Panc1 (cell line): Measurements from ENCODE around the gene TMEM266. TPM values are rescaled to one million over a fixed set of nuclear protein-coding genes. Genes with fewer than 3 reads are reported as not detected.

Source experiments
- ATAC-seq: fragments of 200-7000 bp; cut with Tn5 transposase; 2 replicates; pipeline ENCODE4 v1.9.1; 2020; ENCODE audit warnings: mild to moderate bottlenecking, moderate library complexity
- BruUV-seq: library from RNA; stranded (reverse); fragments of 400-500 nt; replicated peaks from 2 replicates; lab custom pipeline; 2021; lab: Mats Ljungman, UMichigan
- CTCF ChIA-PET: fragments of 300-600 bp; sonication (Branson Sonifier 250); formaldehyde crosslinking; loops from one replicate; lab custom pipeline; 2022; ENCODE audit warnings: antibody characterized with exemption; lab: Charles Lee
- POLR2A ChIA-PET: fragments of 300-600 bp; sonication (Branson Sonifier 250); formaldehyde crosslinking; loops from one replicate; lab custom pipeline; 2022; ENCODE audit warnings: antibody characterized with exemption; lab: Charles Lee
- DNase-seq: peaks from one replicate; pipeline ENCODE4 v3.0.0-alpha.2; 2010; ENCODE audit warnings: low read depth, low spot score
- H3K27ac ChIP-seq: 2 replicates; pipeline ENCODE4 v1.5.1; 2011; ENCODE audit warnings: mild to moderate bottlenecking, low read length, inconsistent platforms
- H3K27me3 ChIP-seq: fragments of 200-500 bp; sonication (Bioruptor generic); 2 replicates; pipeline ENCODE4 v1.6.0; 2014; ENCODE audit warnings: low read length, inconsistent platforms; ENCODE audit not compliant: control insufficient read depth, insufficient read depth
- H3K36me3 ChIP-seq: fragments of 200-500 bp; sonication (Bioruptor generic); 2 replicates; pipeline ENCODE4 v1.5.1; 2014; ENCODE audit warnings: inconsistent platforms, mild to moderate bottlenecking, low read length, moderate library complexity; ENCODE audit not compliant: control insufficient read depth, insufficient read depth
- H3K4me1 ChIP-seq: 2 replicates; pipeline ENCODE4 v1.5.1; 2011; ENCODE audit warnings: inconsistent platforms, mild to moderate bottlenecking, low read length, moderate library complexity; ENCODE audit not compliant: control insufficient read depth, insufficient read depth
- H3K4me3 ChIP-seq, 2 experiments: 2 replicates each; pipeline ENCODE4 v1.5.1; 2011 to 2012; ENCODE audit warnings: low read depth in 2 of 2, low read length in 2 of 2, mild to moderate bottlenecking in 2 of 2, inconsistent platforms in 1 of 2, moderate library complexity in 1 of 2
- H3K9me3 ChIP-seq: fragments of 200-500 bp; sonication (Bioruptor generic); 2 replicates; pipeline ENCODE4 v1.5.1; 2014; ENCODE audit warnings: low read depth, mild to moderate bottlenecking, inconsistent platforms, low read length, moderate library complexity; ENCODE audit not compliant: control insufficient read depth, insufficient read depth
- CTCF ChIP-seq: fragments of 450-650 bp; IDR thresholded peaks from 2 replicates; pipeline ENCODE4 v1.5.1; 2017; ENCODE audit warnings: mild to moderate bottlenecking
- POLR2AphosphoS5 ChIP-seq: IDR thresholded peaks from 2 replicates; pipeline ENCODE4 v1.6.1; 2012; ENCODE audit warnings: mild to moderate bottlenecking, low read depth, low read length, moderate library complexity
- REST ChIP-seq, 2 experiments: IDR thresholded peaks; 2 replicates each; pipeline ENCODE4 v1.6.1; 2011 to 2012; ENCODE audit warnings: low read depth in 2 of 2, control low read depth in 1 of 2, low read length in 1 of 2, mild to moderate bottlenecking in 1 of 2, moderate library complexity in 1 of 2; ENCODE audit not compliant: insufficient read depth in 1 of 2
- SIN3A ChIP-seq: IDR thresholded peaks from 2 replicates; pipeline ENCODE4 v1.6.1; 2012; ENCODE audit warnings: low read depth, mild to moderate bottlenecking, low read length, moderate library complexity, borderline replicate concordance; ENCODE audit not compliant: insufficient read depth
- TCF7L2 ChIP-seq: IDR thresholded peaks from 2 replicates; pipeline ENCODE4 v1.6.1; 2011; ENCODE audit warnings: mild to moderate bottlenecking, low read depth, low read length, inconsistent platforms
- in situ Hi-C: cut with HindIII; loops from 2 replicates; pipeline ENCODE4 v1.10.0; 2016; ENCODE audit warnings: low sequenced_read_pairs, low pct_unique_long_range_greater_than_20kb
- intact Hi-C: fragments of 100-400 bp; cut with micrococcal nuclease; formaldehyde crosslinking; loops from one replicate; pipeline ENCODE4 v1.10.0; 2022; ENCODE audit not compliant: unreplicated experiment
- total RNA-seq: library from RNA; stranded (reverse); gene quantifications from one replicate; pipeline ENCODE4 v1.2.1, GENCODE V29; 2021; ENCODE audit not compliant: unreplicated experiment

TMEM266 gene
- total RNA-seq, 1 experiment from 2014 or later: 0.21 TPM

- Histone ChIP-seq H3K4me1 (0 out of 2 replicates have a peak, but pooled peaks cover 3% of the 10 kb centered on the region), H3K27ac (no peak overlapping the region), H3K9me3 (no peaks in the 10 kb centered on the region), H3K36me3 (no peaks in the 10 kb centered on the region), H3K4me3 (no peak overlapping the region), H3K27me3 (peaks cover 7% of the 10 kb centered on the region)
- in situ Hi-C loops (no loop called here), intact Hi-C loops (no loop called here)
- no peak for TF ChIP-seq CTCF
- TF ChIP-seq REST (IDR thresholded peaks at IDR 0.05; ENCODE audit: insufficient read depth in 1 of 2, low read depth in 2 of 2, low read length in 1 of 2): no peak
- TF ChIP-seq SIN3A: no peak
- no peak for TF ChIP-seq POLR2AphosphoS5
- no peak for TF ChIP-seq TCF7L2
- ChIA-PET POLR2A (no interaction called here), CTCF (no interaction called here)
- ATAC-seq (no peak), DNase-seq (no peak)
- no TSS peak for BruUV-seq
These were observed 91.8 kb downstream of the TMEM266 start for GRCh38 chr15:76151599-76151974.

GRCh38 chr15:76152197-76152596 is 92.4 kb downstream of the TMEM266 start:
- Histone ChIP-seq H3K36me3 (no peaks in the 10 kb centered on the region), H3K4me1 (0 out of 2 replicates have a peak, but pooled peaks cover 3% of the 10 kb centered on the region), H3K4me3 (no peak overlapping the region), H3K27me3 (peaks cover 3% of the 10 kb centered on the region; the same call in 1 of the 2 replicates), H3K9me3 (no peaks in the 10 kb centered on the region), H3K27ac (no peak overlapping the region)
- TF ChIP-seq POLR2AphosphoS5 (no peak), TCF7L2 (no peak), REST (IDR thresholded peaks at IDR 0.05; ENCODE audit: insufficient read depth in 1 of 2, low read depth in 2 of 2, low read length in 1 of 2) (no peak), CTCF (no peak), SIN3A (no peak)
- no peak for DNase-seq
- in situ Hi-C loops (no loop called here), intact Hi-C loops (no loop called here)
- no TSS peak for BruUV-seq
- ChIA-PET POLR2A (no interaction called here), CTCF (interaction anchor here (0.5 kb wide), 1 partner anchor 95 kb away, joined by 3 read pairs; no protein-coding TSS in a partner anchor)
- no peak for ATAC-seq
